ENCODE measurements around the gene ADCY5. TPM values are rescaled to one million over a fixed set of nuclear protein-coding genes. Genes with fewer than 3 reads are reported as not detected.

The ADCY5 gene
- polyA plus RNA-seq, 2 of the 4 experiments (the other 2 are of a cell fraction): 0.57 to 0.68 TPM

- TF ChIP-seq RFX5 (IDR thresholded peaks at IDR 0.05) (no peak), FOSB (CRISPR knock-in tag; IDR thresholded peaks at IDR 0.05) (no peak), MYC (IDR thresholded peaks at IDR 0.05; ENCODE audit: borderline replicate concordance, low read length) (no peak), NFE2L2 (conservative IDR thresholded peaks at IDR 0.05; ENCODE audit: low read length) (no peak), HEYL (CRISPR knock-in tag; IDR thresholded peaks at IDR 0.05) (no peak), FOXS1 (CRISPR knock-in tag; IDR thresholded peaks at IDR 0.05) (no peak), CTCF (IDR thresholded peaks at IDR 0.05) (no peak), EHF (CRISPR knock-in tag; IDR thresholded peaks at IDR 0.05) (no peak), JUNB (IDR thresholded peaks at IDR 0.05) (no peak), NR3C1 (IDR thresholded peaks at IDR 0.05) (no peak), ELK1 (IDR thresholded peaks at IDR 0.05; ENCODE audit: low read depth, low read length) (no peak), NPAS2 (CRISPR knock-in tag; IDR thresholded peaks at IDR 0.05; ENCODE audit: borderline replicate concordance) (no peak), RCOR1 (IDR thresholded peaks at IDR 0.05; ENCODE audit: low read depth, low read length) (no peak)
- H3K4me3 ChIP-seq: no peak overlapping the region
- H3K27ac ChIP-seq: no peak overlapping the region
- ChIA-PET CTCF (interaction anchor here (1.7 to 2.0 kb wide), 2 partner anchors 13 to 22 kb away, joined by 4 to 7 read pairs; no protein-coding TSS in a partner anchor), POLR2A (no interaction called here)
- DNase-seq (ENCODE audit: low read depth in 1 of 2, low spot score in 1 of 2) (no peak), ATAC-seq (no peak), FAIRE-seq (no peak)
- WGBS (ENCODE audit: missing lambda C conversion rate): 13% methylated on average over 5 of the region's 6 CpGs
- H3K4me1 ChIP-seq: no peaks in the 10 kb centered on the region
- peaks cover 8% of the 10 kb centered on the region for H3K9me3 ChIP-seq
- H3K4me2 ChIP-seq: no peak overlapping the region
Measured at GRCh38 chr3:123350971-123351370, 97.9 kb downstream of the ADCY5 start.

- POLR2A ChIA-PET: no interaction called here
- no peak overlapping the region for H3K27ac ChIP-seq
- no peaks in the 10 kb centered on the region for H3K4me1 ChIP-seq
- DNase-seq (ENCODE audit: low read depth in 1 of 2, low spot score in 1 of 2) (no peak), ATAC-seq (no peak), FAIRE-seq (no peak)
- WGBS (ENCODE audit: missing lambda C conversion rate): 39% methylated on average over 15 of the region's 15 CpGs
- peaks cover 4% of the 10 kb centered on the region for H3K9me3 ChIP-seq
- H3K4me3 ChIP-seq: no peak overlapping the region
- TF ChIP-seq HES2 (IDR thresholded peaks at IDR 0.05) (no peak), CHD2 (IDR thresholded peaks at IDR 0.05; ENCODE audit: low read length, partially characterized antibody) (no peak), ZFP36 (IDR thresholded peaks at IDR 0.05; ENCODE audit: borderline replicate concordance, partially characterized antibody) (no peak), CBX2 (IDR thresholded peaks at IDR 0.05; ENCODE audit: borderline replicate concordance, low read depth) (no peak)
- no peak overlapping the region for H3K4me2 ChIP-seq
- CTCF ChIA-PET: interaction anchor here (2.0 kb wide), 1 partner anchor 12 kb away, joined by 4 read pairs; no protein-coding TSS in a partner anchor
Measured at GRCh38 chr3:123349566-123350435, 99.1 kb downstream of the ADCY5 start.

GRCh38 chr3:123349201-123349535, 99.7 kb downstream of the ADCY5 start:
- no peak overlapping the region for H3K27ac ChIP-seq
- no peak overlapping the region for H3K4me3 ChIP-seq
- no peaks in the 10 kb centered on the region for H3K9me3 ChIP-seq
- ChIA-PET POLR2A (no interaction called here), CTCF (interaction anchor here (1.1 kb wide), 1 partner anchor 26 kb away, joined by 3 read pairs; no protein-coding TSS in a partner anchor)
- FAIRE-seq (no peak), DNase-seq (ENCODE audit: low read depth in 1 of 2, low spot score in 1 of 2) (no peak), ATAC-seq (no peak)
- WGBS (ENCODE audit: missing lambda C conversion rate): 54% methylated on average over 9 of the region's 9 CpGs
- no peak for TF ChIP-seq ZFP36 (IDR thresholded peaks at IDR 0.05; ENCODE audit: borderline replicate concordance, partially characterized antibody)
- no peak for TF ChIP-seq JUNB (IDR thresholded peaks at IDR 0.05)
- TF ChIP-seq ZNF302 (CRISPR knock-in tag; IDR thresholded peaks at IDR 0.05): no peak
- no peak for TF ChIP-seq HOXB5 (CRISPR knock-in tag; IDR thresholded peaks at IDR 0.05)
- TF ChIP-seq NFE2L2 (conservative IDR thresholded peaks at IDR 0.05; ENCODE audit: low read length): no peak
- no peak for TF ChIP-seq KDM5A (IDR thresholded peaks at IDR 0.05)
- no peak for TF ChIP-seq ZSCAN20 (CRISPR knock-in tag; IDR thresholded peaks at IDR 0.05)
- no peak for TF ChIP-seq SREBF2 (IDR thresholded peaks at IDR 0.05)
- no peak for TF ChIP-seq HOXA7 (CRISPR knock-in tag; IDR thresholded peaks at IDR 0.05)
- TF ChIP-seq PHF8 (IDR thresholded peaks at IDR 0.05; ENCODE audit: borderline replicate concordance, low read depth): no peak
- no peak for TF ChIP-seq HEYL (CRISPR knock-in tag; IDR thresholded peaks at IDR 0.05)
- TF ChIP-seq RNF2 (IDR thresholded peaks at IDR 0.05; ENCODE audit: borderline replicate concordance, low read depth): no peak
- TF ChIP-seq RAD21 (conservative IDR thresholded peaks at IDR 0.05 in 1 of 2, IDR thresholded peaks at IDR 0.05 in 1 of 2): no peak
- H3K4me1 ChIP-seq: no peaks in the 10 kb centered on the region
- no peak overlapping the region for H3K4me2 ChIP-seq

All from A549 (cell line).